HepG2 (cell line): ENCODE measurements around the gene CD300H. TPM values are rescaled to one million over a fixed set of nuclear protein-coding genes. Genes with fewer than 3 reads are reported as not detected.

ENCODE experiments used
- ATAC-seq: fragments of 200-7000 bp; cut with Tn5 transposase; 3 replicates; pipeline ENCODE4 v1.9.1; 2020; ENCODE audit warnings: mild to moderate bottlenecking, moderate library complexity
- BruUV-seq: library from RNA; stranded (reverse); fragments of 400-500 nt; replicated peaks from 2 replicates; lab custom pipeline; 2021; lab: Mats Ljungman, UMichigan
- CTCF ChIA-PET: fragments of 300-600 bp; formaldehyde crosslinking; extraction: SDS; loops from one replicate; lab custom pipeline; 2021; ENCODE audit warnings: low total read pairs, inconsistent platforms, low intra/inter-chr PET ratio; lab: Yijun Ruan, JAX
- POLR2A ChIA-PET: fragments of 350-600 bp; sonication (Branson Sonifier 250); formaldehyde crosslinking; loops from one replicate; lab custom pipeline; 2020; ENCODE audit warnings: antibody characterized with exemption, inconsistent platforms; lab: Yijun Ruan, JAX
- DNase-seq: peaks from one replicate; pipeline ENCODE4 v3.0.0-alpha.2; 2015; ENCODE audit warnings: low spot score
- FAIRE-seq: peaks from 3 replicates; lab custom pipeline; 2011; peaks lifted over from hg19 to GRCh38; lab: Jason Lieb, UNC
- H2AFZ ChIP-seq: one replicate; pipeline ENCODE4 v1.6.1; 2011; ENCODE audit warnings: low read length, inconsistent platforms
- H3K27ac ChIP-seq: fragments of 300-600 bp; 3 replicates; pipeline ENCODE4 v1.8.0; 2011; ENCODE audit warnings: mixed run types, mild to moderate bottlenecking, mixed read lengths, low read length, inconsistent platforms; ENCODE audit not compliant: insufficient read depth; ENCODE audit errors: extremely low read length
- H3K27me3 ChIP-seq, 2 experiments: fragments of 200-600 bp in 1 of 2; 2 replicates in 1 of 2; 3 replicates in 1 of 2; pipeline versions ENCODE4 v1.6.0 to v1.8.0; 2011; ENCODE audit warnings: low read length in 2 of 2, mild to moderate bottlenecking in 2 of 2, moderate library complexity in 2 of 2, inconsistent platforms in 1 of 2; ENCODE audit not compliant: insufficient read depth in 2 of 2, control insufficient read depth in 1 of 2
- H3K36me3 ChIP-seq, 2 experiments: fragments of 200-600 bp in 1 of 2; replicated peaks in 1 of 2; 2 replicates in 1 of 2; 3 replicates in 1 of 2; pipeline versions ENCODE4 v1.5.1 to v1.8.0; 2011; ENCODE audit warnings: low read length in 2 of 2, inconsistent platforms in 1 of 2; ENCODE audit not compliant: insufficient read depth in 2 of 2, control insufficient read depth in 1 of 2
- H3K4me1 ChIP-seq: 2 replicates; pipeline ENCODE4 v1.5.1; 2012; ENCODE audit warnings: low read length, inconsistent platforms; ENCODE audit not compliant: insufficient read depth
- H3K4me2 ChIP-seq: 2 replicates; pipeline ENCODE4 v1.6.0; 2011; ENCODE audit warnings: low read depth, low read length, inconsistent platforms
- H3K4me3 ChIP-seq, 3 experiments: fragments of 200-600 bp in 1 of 3; sonication (generic), shearing (Covaris generic) in 1 of 3; replicated peaks in 1 of 3; 2 replicates each; pipeline ENCODE4 v1.5.1; 2011 to 2016; ENCODE audit warnings: low read length in 3 of 3, inconsistent platforms in 2 of 3, low read depth in 2 of 3, mild to moderate bottlenecking in 2 of 3, control low read depth in 1 of 3, mixed read lengths in 1 of 3; ENCODE audit not compliant: insufficient read depth in 1 of 3
- H3K79me2 ChIP-seq: one replicate; pipeline ENCODE4 v1.6.1; 2011; ENCODE audit warnings: low read length, inconsistent platforms; ENCODE audit not compliant: insufficient read depth
- H3K9ac ChIP-seq: 2 replicates; pipeline ENCODE4 v1.6.0; 2011; ENCODE audit warnings: mild to moderate bottlenecking, low read depth, low read length, inconsistent platforms; ENCODE audit not compliant: insufficient read depth
- H3K9me3 ChIP-seq: 2 replicates; pipeline ENCODE4 v1.5.1; 2012; ENCODE audit warnings: mild to moderate bottlenecking, low read length
- H4K20me1 ChIP-seq: 2 replicates; pipeline ENCODE4 v1.6.0; 2011; ENCODE audit warnings: inconsistent platforms, mild to moderate bottlenecking, low read length, moderate library complexity; ENCODE audit not compliant: insufficient read depth
- BORCS8-MEF2B ChIP-seq: sonication (generic); formaldehyde crosslinking; IDR thresholded peaks from 2 replicates; pipeline ENCODE4 v1.8.0; 2022; ENCODE audit warnings: mild to moderate bottlenecking, missing genetic modification reagents
- HOXA3 ChIP-seq: sonication (generic); formaldehyde crosslinking; IDR thresholded peaks from 2 replicates; pipeline ENCODE4 v1.5.0; 2020; ENCODE audit warnings: missing genetic modification reagents
- MXD4 ChIP-seq: IDR thresholded peaks from 2 replicates; pipeline ENCODE4 v1.6.1; 2016; ENCODE audit warnings: mild to moderate bottlenecking, missing biosample characterization, missing genetic modification reagents
- NCOA2 ChIP-seq: sonication (generic); formaldehyde crosslinking; IDR thresholded peaks from 2 replicates; pipeline ENCODE4 v1.8.0; 2022; ENCODE audit warnings: inconsistent platforms
- PAXIP1 ChIP-seq: sonication (generic); formaldehyde crosslinking; conservative IDR thresholded peaks from 2 replicates; pipeline ENCODE4 v1.4.0; 2020; ENCODE audit warnings: mild to moderate bottlenecking, missing genetic modification reagents, moderate library complexity
- RAD21 ChIP-seq: fragments of 450-650 bp; formaldehyde crosslinking; IDR thresholded peaks from 2 replicates; pipeline ENCODE4 v1.5.0; 2020; ENCODE audit warnings: mild to moderate bottlenecking
- ZBTB26 ChIP-seq: IDR thresholded peaks from 2 replicates; pipeline ENCODE4 v1.6.1; 2016; ENCODE audit warnings: missing compliant biosample characterization, missing genetic modification reagents, borderline replicate concordance
- ZC3H13 ChIP-seq: sonication (generic); formaldehyde crosslinking; IDR thresholded peaks from 2 replicates; pipeline ENCODE4 v1.8.1; 2023; ENCODE audit warnings: mild to moderate bottlenecking, missing genetic modification reagents, moderate library complexity
- ZNF274 ChIP-seq: sonication (generic); formaldehyde crosslinking; IDR thresholded peaks from 2 replicates; pipeline ENCODE4 v1.5.1; 2020; ENCODE audit warnings: mild to moderate bottlenecking, missing genetic modification reagents
- ZNF292 ChIP-seq: sonication (generic); formaldehyde crosslinking; IDR thresholded peaks from 2 replicates; pipeline ENCODE4 v1.8.1; 2022; ENCODE audit warnings: mild to moderate bottlenecking, low read depth, missing genetic modification reagents, borderline replicate concordance
- ZNF792 ChIP-seq: IDR thresholded peaks from 2 replicates; pipeline ENCODE4 v1.6.1; 2016
- WGBS: methylation state at CpG from one replicate; pipeline ENCODE4 v1.1.6; 2017; ENCODE audit warnings: low lambda C conversion rate; 5-methylcytosine and 5-hydroxymethylcytosine counted together
- in situ Hi-C: cut with HindIII; loops from 2 replicates; pipeline ENCODE4 v1.10.0; 2017; ENCODE audit warnings: low pct_unique_long_range_greater_than_20kb; ENCODE audit not compliant: extremely low pct_ligation_motif_present
- intact Hi-C: fragments of 100-400 bp; cut with micrococcal nuclease; formaldehyde crosslinking; loops from one replicate; pipeline ENCODE4 v1.10.0; 2022; ENCODE audit not compliant: unreplicated experiment
- polyA plus RNA-seq, 8 experiments: library from polyadenylated mRNA; depleted of rRNA in 3 of 8; stranded (reverse) in 7 of 8; unstranded in 1 of 8; fragments of >200 nt; fragmentation: Illumina TruSeq in 4 of 8; extraction: Trizol in 4 of 8; gene quantifications; 2 replicates each; pipeline versions ENCODE4 v1.2.1 to v1.2.3, GENCODE V29; 2011 to 2016; ENCODE audit warnings: low read depth in 4 of 8, missing spikeins in 1 of 8, mixed read lengths in 1 of 8; ENCODE audit not compliant: insufficient read depth in 1 of 8
- total RNA-seq, 5 experiments: library from RNA; depleted of rRNA; stranded (reverse); fragments of >200 nt; fragmentation: Illumina TruSeq; extraction: Trizol; gene quantifications; 2 replicates each; pipeline ENCODE4 v1.2.3, GENCODE V29; 2016; ENCODE audit warnings: low read depth in 1 of 5

Gene CD300H
- total and polyA plus RNA-seq, 2 of the 13 experiments (the other 11 are each of a cell fraction or from before 2014, with no cell fraction given): not detected

GRCh38 chr17:74512036-74512435, 55.3 kb downstream of the CD300H start:
- Histone ChIP-seq H3K36me3 (no peaks in the 10 kb centered on the region), H3K4me3 (no peak overlapping the region), H3K79me2 (no peaks in the 10 kb centered on the region), H2AFZ (no peak overlapping the region), H3K27ac (no peak overlapping the region), H4K20me1 (no peaks in the 10 kb centered on the region), H3K9ac (no peak overlapping the region), H3K9me3 (peaks cover 14% of the 10 kb centered on the region), H3K4me2 (no peak overlapping the region), H3K4me1 (no peaks in the 10 kb centered on the region), H3K27me3 (no peaks in the 10 kb centered on the region)
- in situ Hi-C loops: no loop called here
- ChIA-PET POLR2A (no interaction called here), CTCF (no interaction called here)
- FAIRE-seq (no peak), DNase-seq (no peak), ATAC-seq (no peak)
- intact Hi-C loops: no loop called here
- 4% methylated on average over 2 of the region's 2 CpGs for WGBS
- BruUV-seq: no TSS peak
- TF ChIP-seq PAXIP1: no peak
- no peak for TF ChIP-seq NCOA2 (CRISPR knock-in tag)
- TF ChIP-seq HOXA3 (CRISPR knock-in tag): no peak
- TF ChIP-seq ZC3H13 (CRISPR knock-in tag): no peak
- TF ChIP-seq RAD21 (CRISPR knock-in tag): no peak
- no peak for TF ChIP-seq ZNF274 (CRISPR knock-in tag)
- TF ChIP-seq BORCS8-MEF2B (CRISPR knock-in tag): no peak
- TF ChIP-seq ZBTB26: no peak
- TF ChIP-seq MXD4: no peak
- no peak for TF ChIP-seq ZNF792 (CRISPR knock-in tag)
- no peak for TF ChIP-seq ZNF292 (CRISPR knock-in tag)

Other genes with a start within 250 kb of the CD300H start
- gene KIF19, start 241.3 kb downstream of the CD300H start, total RNA-seq (2016; rRNA removed; fragmentation: Illumina TruSeq; extraction: Trizol): not detected in 2 replicates
- not detected in 2 replicates for gene KIF19, start 241.3 kb downstream of the CD300H start, polyA plus RNA-seq (2011; rRNA removed)
- gene BTBD17, start 205.6 kb downstream of the CD300H start, total RNA-seq (2016; rRNA removed; fragmentation: Illumina TruSeq; extraction: Trizol): not detected in 2 replicates
- gene BTBD17, start 205.6 kb downstream of the CD300H start, polyA plus RNA-seq (2011; rRNA removed): not detected in 2 replicates
- not detected in 2 replicates for gene GPR142, start 200.0 kb downstream of the CD300H start, total RNA-seq (2016; rRNA removed; fragmentation: Illumina TruSeq; extraction: Trizol)
- not detected in 2 replicates for gene GPR142, start 200.0 kb downstream of the CD300H start, polyA plus RNA-seq (2011; rRNA removed)
- gene GPRC5C, start 135.4 kb downstream of the CD300H start, total RNA-seq (2016; rRNA removed; fragmentation: Illumina TruSeq; extraction: Trizol): 44.8 and 85.6 TPM in 2 replicates
- gene GPRC5C, start 135.4 kb downstream of the CD300H start, polyA plus RNA-seq (2011; rRNA removed): 300 and 407 TPM in 2 replicates
- gene CD300A, start 100.9 kb downstream of the CD300H start, total RNA-seq (2016; rRNA removed; fragmentation: Illumina TruSeq; extraction: Trizol): not detected in 2 replicates
- 0.39 TPM in 1 of 2 replicates, not detected in the other for gene CD300A, start 100.9 kb downstream of the CD300H start, polyA plus RNA-seq (2011; rRNA removed)
- gene CD300LB, start 36.0 kb downstream of the CD300H start, total RNA-seq (2016; rRNA removed; fragmentation: Illumina TruSeq; extraction: Trizol): not detected in 2 replicates
- not detected in 2 replicates for gene CD300LB, start 36.0 kb downstream of the CD300H start, polyA plus RNA-seq (2011; rRNA removed)
- gene CD300C, start 21.4 kb downstream of the CD300H start, total RNA-seq (2016; rRNA removed; fragmentation: Illumina TruSeq; extraction: Trizol): not detected in 2 replicates
- not detected in 2 replicates for gene CD300C, start 21.4 kb downstream of the CD300H start, polyA plus RNA-seq (2011; rRNA removed)
- gene CD300LD, start 24.8 kb upstream of the CD300H start, total RNA-seq (2016; rRNA removed; fragmentation: Illumina TruSeq; extraction: Trizol): not detected in 2 replicates
- not detected in 2 replicates for gene CD300LD, start 24.8 kb upstream of the CD300H start, polyA plus RNA-seq (2011; rRNA removed)
- gene CD300E, start 56.2 kb upstream of the CD300H start, total RNA-seq (2016; rRNA removed; fragmentation: Illumina TruSeq; extraction: Trizol): not detected in 2 replicates
- not detected in 2 replicates for gene CD300E, start 56.2 kb upstream of the CD300H start, polyA plus RNA-seq (2011; rRNA removed)
- gene CD300LF, start 145.4 kb upstream of the CD300H start, total RNA-seq (2016; rRNA removed; fragmentation: Illumina TruSeq; extraction: Trizol): not detected in 2 replicates
- not detected in 2 replicates for gene CD300LF, start 145.4 kb upstream of the CD300H start, polyA plus RNA-seq (2011; rRNA removed)
- gene RAB37, start 169.7 kb upstream of the CD300H start, total RNA-seq (2016; rRNA removed; fragmentation: Illumina TruSeq; extraction: Trizol): 0.91 and 1.1 TPM in 2 replicates
- 3.7 and 4.7 TPM in 2 replicates for gene RAB37, start 169.7 kb upstream of the CD300H start, polyA plus RNA-seq (2011; rRNA removed)
- 138 and 169 TPM in 2 replicates for gene NHERF1, start 181.1 kb upstream of the CD300H start, total RNA-seq (2016; rRNA removed; fragmentation: Illumina TruSeq; extraction: Trizol)
- 266 and 269 TPM in 2 replicates for gene NHERF1, start 181.1 kb upstream of the CD300H start, polyA plus RNA-seq (2011; rRNA removed)
- gene NAT9, start 208.8 kb upstream of the CD300H start, total RNA-seq (2016; rRNA removed; fragmentation: Illumina TruSeq; extraction: Trizol): 37.6 and 44.2 TPM in 2 replicates
- 39.7 and 49.8 TPM in 2 replicates for gene NAT9, start 208.8 kb upstream of the CD300H start, polyA plus RNA-seq (2011; rRNA removed)